Liver (tissue), 2 donors: ENCODE data around the gene SREBF1.

ENCODE experiments used
- TF ChIP-seq, protein P1 (sequence below): fragments of 150-350 bp; IDR thresholded peaks from 2 replicates; pipeline ENCODE4 v1.5.1; 2017; ENCODE audit warnings: improper control_type of control experiment, low read depth, low read length; ENCODE audit not compliant: missing input control
- TF ChIP-seq, protein P2 (sequence below): IDR thresholded peaks from 2 replicates; pipeline ENCODE4 v1.6.1; 2016; ENCODE audit warnings: antibody characterized with exemption, mild to moderate bottlenecking
- donor health status: healthy.

DNA sequence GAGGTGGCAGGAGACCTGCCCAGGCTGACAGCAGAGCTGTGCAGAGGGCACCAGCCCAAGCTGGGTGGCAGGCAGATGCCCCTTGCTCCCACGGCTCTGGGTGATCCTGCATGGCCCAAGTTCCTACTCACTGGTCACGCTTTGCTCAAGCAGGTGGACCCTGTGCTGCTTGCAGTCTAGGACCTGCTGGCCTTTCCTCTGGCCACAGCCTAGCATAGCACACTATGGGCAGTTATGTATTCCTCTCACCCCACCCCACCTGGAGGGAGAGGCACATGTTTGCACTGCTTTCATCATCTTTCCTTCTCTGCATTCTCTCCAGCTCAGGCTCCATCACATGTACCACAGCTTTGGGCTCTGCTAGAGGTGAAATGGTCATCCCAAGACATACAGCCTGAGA lies 19.6 kb upstream of the SREBF1 start:
- TF ChIP-seq, protein P1, sequence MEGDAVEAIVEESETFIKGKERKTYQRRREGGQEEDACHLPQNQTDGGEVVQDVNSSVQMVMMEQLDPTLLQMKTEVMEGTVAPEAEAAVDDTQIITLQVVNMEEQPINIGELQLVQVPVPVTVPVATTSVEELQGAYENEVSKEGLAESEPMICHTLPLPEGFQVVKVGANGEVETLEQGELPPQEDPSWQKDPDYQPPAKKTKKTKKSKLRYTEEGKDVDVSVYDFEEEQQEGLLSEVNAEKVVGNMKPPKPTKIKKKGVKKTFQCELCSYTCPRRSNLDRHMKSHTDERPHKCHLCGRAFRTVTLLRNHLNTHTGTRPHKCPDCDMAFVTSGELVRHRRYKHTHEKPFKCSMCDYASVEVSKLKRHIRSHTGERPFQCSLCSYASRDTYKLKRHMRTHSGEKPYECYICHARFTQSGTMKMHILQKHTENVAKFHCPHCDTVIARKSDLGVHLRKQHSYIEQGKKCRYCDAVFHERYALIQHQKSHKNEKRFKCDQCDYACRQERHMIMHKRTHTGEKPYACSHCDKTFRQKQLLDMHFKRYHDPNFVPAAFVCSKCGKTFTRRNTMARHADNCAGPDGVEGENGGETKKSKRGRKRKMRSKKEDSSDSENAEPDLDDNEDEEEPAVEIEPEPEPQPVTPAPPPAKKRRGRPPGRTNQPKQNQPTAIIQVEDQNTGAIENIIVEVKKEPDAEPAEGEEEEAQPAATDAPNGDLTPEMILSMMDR: no peak
- TF ChIP-seq, protein P2, sequence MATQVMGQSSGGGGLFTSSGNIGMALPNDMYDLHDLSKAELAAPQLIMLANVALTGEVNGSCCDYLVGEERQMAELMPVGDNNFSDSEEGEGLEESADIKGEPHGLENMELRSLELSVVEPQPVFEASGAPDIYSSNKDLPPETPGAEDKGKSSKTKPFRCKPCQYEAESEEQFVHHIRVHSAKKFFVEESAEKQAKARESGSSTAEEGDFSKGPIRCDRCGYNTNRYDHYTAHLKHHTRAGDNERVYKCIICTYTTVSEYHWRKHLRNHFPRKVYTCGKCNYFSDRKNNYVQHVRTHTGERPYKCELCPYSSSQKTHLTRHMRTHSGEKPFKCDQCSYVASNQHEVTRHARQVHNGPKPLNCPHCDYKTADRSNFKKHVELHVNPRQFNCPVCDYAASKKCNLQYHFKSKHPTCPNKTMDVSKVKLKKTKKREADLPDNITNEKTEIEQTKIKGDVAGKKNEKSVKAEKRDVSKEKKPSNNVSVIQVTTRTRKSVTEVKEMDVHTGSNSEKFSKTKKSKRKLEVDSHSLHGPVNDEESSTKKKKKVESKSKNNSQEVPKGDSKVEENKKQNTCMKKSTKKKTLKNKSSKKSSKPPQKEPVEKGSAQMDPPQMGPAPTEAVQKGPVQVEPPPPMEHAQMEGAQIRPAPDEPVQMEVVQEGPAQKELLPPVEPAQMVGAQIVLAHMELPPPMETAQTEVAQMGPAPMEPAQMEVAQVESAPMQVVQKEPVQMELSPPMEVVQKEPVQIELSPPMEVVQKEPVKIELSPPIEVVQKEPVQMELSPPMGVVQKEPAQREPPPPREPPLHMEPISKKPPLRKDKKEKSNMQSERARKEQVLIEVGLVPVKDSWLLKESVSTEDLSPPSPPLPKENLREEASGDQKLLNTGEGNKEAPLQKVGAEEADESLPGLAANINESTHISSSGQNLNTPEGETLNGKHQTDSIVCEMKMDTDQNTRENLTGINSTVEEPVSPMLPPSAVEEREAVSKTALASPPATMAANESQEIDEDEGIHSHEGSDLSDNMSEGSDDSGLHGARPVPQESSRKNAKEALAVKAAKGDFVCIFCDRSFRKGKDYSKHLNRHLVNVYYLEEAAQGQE: no peak
